Karpas-422 (cell line): ENCODE results near the gene MED9. TPM values are rescaled to one million over a fixed set of nuclear protein-coding genes. Genes with fewer than 3 reads are reported as not detected.
"Not testable (repeated sequence)": the region's sequence is repeated elsewhere in the genome, so short reads cannot be mapped to it uniquely, and the experiment has no call there.

Experiments
- DNase-seq: peaks from one replicate; pipeline ENCODE4 v3.0.0-alpha.2; 2015
- H2AFZ ChIP-seq: fragments of 200-600 bp; sonication (generic); 2 replicates; pipeline ENCODE4 v1.6.1; 2014; ENCODE audit warnings: antibody characterized with exemption, low read length, mixed read lengths
- H3K27ac ChIP-seq: fragments of 200-600 bp; sonication (generic); 2 replicates; pipeline ENCODE4 v1.5.1; 2014; ENCODE audit warnings: mild to moderate bottlenecking, low read length, moderate library complexity
- H3K27me3 ChIP-seq: fragments of 200-600 bp; sonication (generic); 2 replicates; pipeline ENCODE4 v1.6.1; 2014; ENCODE audit warnings: low read length, mixed read lengths
- H3K36me3 ChIP-seq: fragments of 200-600 bp; sonication (generic); 2 replicates; pipeline ENCODE4 v1.6.1; 2014; ENCODE audit warnings: low read length, mixed read lengths; ENCODE audit not compliant: insufficient read depth
- H3K4me1 ChIP-seq: fragments of 200-600 bp; sonication (generic); 2 replicates; pipeline ENCODE4 v1.6.1; 2014; ENCODE audit warnings: mild to moderate bottlenecking, low read length, mixed read lengths
- H3K4me2 ChIP-seq: fragments of 200-600 bp; sonication (generic); 2 replicates; pipeline ENCODE4 v1.6.1; 2014; ENCODE audit warnings: low read length, low read depth, mild to moderate bottlenecking; ENCODE audit not compliant: poor library complexity, severe bottlenecking
- H3K4me3 ChIP-seq: fragments of 200-600 bp; sonication (generic); 2 replicates; pipeline ENCODE4 v1.5.1; 2014; ENCODE audit warnings: mild to moderate bottlenecking, antibody characterized with exemption, low read length, mixed read lengths
- H3K79me2 ChIP-seq: fragments of 200-600 bp; sonication (generic); 2 replicates; pipeline ENCODE4 v1.6.1; 2014; ENCODE audit warnings: mild to moderate bottlenecking, low read length, mixed read lengths
- H3K9ac ChIP-seq: fragments of 200-600 bp; sonication (generic); 2 replicates; pipeline ENCODE4 v1.6.0; 2014; ENCODE audit warnings: low read length
- H3K9me2 ChIP-seq: fragments of 200-600 bp; sonication (generic), shearing (Covaris generic); replicated peaks from 2 replicates; pipeline ENCODE4 v1.6.0; 2014; ENCODE audit warnings: mild to moderate bottlenecking, low read length, moderate library complexity; ENCODE audit not compliant: insufficient read depth
- H3K9me3 ChIP-seq: fragments of 300-700, 200-600 bp; sonication (generic); 2 replicates; pipeline ENCODE4 v1.6.1; 2014; ENCODE audit warnings: low read length, mixed read lengths
- H4K20me1 ChIP-seq: fragments of 200-600 bp; sonication (generic); 2 replicates; pipeline ENCODE4 v1.6.1; 2014; ENCODE audit warnings: mild to moderate bottlenecking, antibody characterized with exemption, low read length, low read depth; ENCODE audit not compliant: insufficient read depth
- total RNA-seq: library from RNA; depleted of rRNA; stranded (reverse); fragments of >200 nt; shearing (Covaris generic); gene quantifications from 2 replicates; pipeline ENCODE4 v1.2.3, GENCODE V29; 2014; ENCODE audit warnings: low replicate concordance

Gene MED9
- total RNA-seq, 1 experiment from 2014 or later = 8.8 TPM

- no peak overlapping the region for H3K9ac ChIP-seq
- H4K20me1 ChIP-seq = no peaks in the 10 kb centered on the region
- H3K79me2 ChIP-seq = no peaks in the 10 kb centered on the region
- peak; percentile 6 for DNase-seq
- H3K4me1 ChIP-seq = no peaks in the 10 kb centered on the region
- H3K27ac ChIP-seq = no peak overlapping the region
- H3K9me3 ChIP-seq = no peaks in the 10 kb centered on the region
- H3K4me3 ChIP-seq = no peak overlapping the region
- H3K36me3 ChIP-seq = no peaks in the 10 kb centered on the region
- no peak overlapping the region for H2AFZ ChIP-seq
- no peaks in the 10 kb centered on the region for H3K9me2 ChIP-seq
- no peaks in the 10 kb centered on the region for H3K27me3 ChIP-seq
- H3K4me2 ChIP-seq = no peak overlapping the region
These were observed 29.5 kb upstream of the MED9 start for GRCh38 chr17:17447264-17447663.

- Histone ChIP-seq H3K27ac (no peak overlapping the region), H3K9me3 (no peaks in the 10 kb centered on the region), H3K9me2 (no peaks in the 10 kb centered on the region), H3K4me3 (no peak overlapping the region), H3K4me1 (no peaks in the 10 kb centered on the region), H4K20me1 (no peaks in the 10 kb centered on the region), H3K36me3 (no peaks in the 10 kb centered on the region), H3K79me2 (no peaks in the 10 kb centered on the region), H3K4me2 (no peak overlapping the region), H3K27me3 (no peaks in the 10 kb centered on the region), H3K9ac (no peak overlapping the region), H2AFZ (no peak overlapping the region)
- peak; percentile 16 for DNase-seq
These were observed 28.7 kb upstream of the MED9 start for GRCh38 chr17:17448076-17448475.

- H3K4me3 ChIP-seq = no peak overlapping the region
- no peaks in the 10 kb centered on the region for H3K36me3 ChIP-seq
- no peak overlapping the region for H3K4me2 ChIP-seq
- no peaks in the 10 kb centered on the region for H3K9me2 ChIP-seq
- H2AFZ ChIP-seq = no peak overlapping the region
- H4K20me1 ChIP-seq = no peaks in the 10 kb centered on the region
- H3K9ac ChIP-seq = no peak overlapping the region
- no peaks in the 10 kb centered on the region for H3K9me3 ChIP-seq
- peak; percentile 25 for DNase-seq
- no peak overlapping the region for H3K27ac ChIP-seq
- no peaks in the 10 kb centered on the region for H3K4me1 ChIP-seq
- H3K79me2 ChIP-seq = no peaks in the 10 kb centered on the region
- no peaks in the 10 kb centered on the region for H3K27me3 ChIP-seq
These were observed 28.1 kb upstream of the MED9 start for GRCh38 chr17:17448723-17449122.

- Histone ChIP-seq H3K9ac (no peak overlapping the region), H3K4me2 (no peak overlapping the region), H3K27ac (no peak overlapping the region), H3K9me3 (no peaks in the 10 kb centered on the region), H3K36me3 (no peaks in the 10 kb centered on the region), H3K9me2 (no peaks in the 10 kb centered on the region), H3K4me1 (no peaks in the 10 kb centered on the region), H3K79me2 (no peaks in the 10 kb centered on the region), H3K27me3 (no peaks in the 10 kb centered on the region), H4K20me1 (no peaks in the 10 kb centered on the region), H3K4me3 (no peak overlapping the region), H2AFZ (no peak overlapping the region)
- peak; percentile 46 for DNase-seq
These were observed 23.7 kb upstream of the MED9 start for GRCh38 chr17:17453088-17453487.

- Histone ChIP-seq H2AFZ (no peak overlapping the region), H3K4me3 (no peak overlapping the region), H3K27me3 (no peaks in the 10 kb centered on the region)
These were observed 22.5 kb upstream of the MED9 start for GRCh38 chr17:17454276-17454675.

GRCh38 chr17:17454700-17455099 lies 22.1 kb upstream of the MED9 start:
- H3K4me3 ChIP-seq, H3K9ac ChIP-seq: not testable (repeated sequence)

More at GRCh38 chr17:17454276-17454675, 22.5 kb upstream of the MED9 start:
- H3K4me1 ChIP-seq = no peaks in the 10 kb centered on the region
- no peak overlapping the region for H3K27ac ChIP-seq
- no peaks in the 10 kb centered on the region for H3K9me2 ChIP-seq
- no peaks in the 10 kb centered on the region for H4K20me1 ChIP-seq
- H3K9me3 ChIP-seq = no peaks in the 10 kb centered on the region
- H3K4me2 ChIP-seq = no peak overlapping the region
- no peak overlapping the region for H3K9ac ChIP-seq
- no peaks in the 10 kb centered on the region for H3K79me2 ChIP-seq
- no peaks in the 10 kb centered on the region for H3K36me3 ChIP-seq
- no peak for DNase-seq

GRCh38 chr17:17455173-17455572 lies 21.6 kb upstream of the MED9 start:
- H3K27me3 ChIP-seq = no peaks in the 10 kb centered on the region
- no peak for DNase-seq

More at GRCh38 chr17:17454700-17455099, 22.1 kb upstream of the MED9 start:
- not testable (repeated sequence) for H3K79me2 ChIP-seq, H3K27me3 ChIP-seq, H3K4me1 ChIP-seq, H3K4me2 ChIP-seq, H3K9me3 ChIP-seq, H3K27ac ChIP-seq, H3K36me3 ChIP-seq, H2AFZ ChIP-seq, DNase-seq, H4K20me1 ChIP-seq, H3K9me2 ChIP-seq

GRCh38 chr17:17456251-17456650 lies 20.5 kb upstream of the MED9 start:
- DNase-seq = no peak
- H3K9me3 ChIP-seq = peaks cover 7% of the 10 kb centered on the region
- no peak overlapping the region for H3K27ac ChIP-seq
- H4K20me1 ChIP-seq = no peaks in the 10 kb centered on the region
- no peak overlapping the region for H3K9ac ChIP-seq
- no peaks in the 10 kb centered on the region for H3K4me1 ChIP-seq
- no peaks in the 10 kb centered on the region for H3K27me3 ChIP-seq
- no peaks in the 10 kb centered on the region for H3K36me3 ChIP-seq
- no peak overlapping the region for H3K4me3 ChIP-seq
- no peak overlapping the region for H3K4me2 ChIP-seq
- no peaks in the 10 kb centered on the region for H3K79me2 ChIP-seq
- H3K9me2 ChIP-seq = no peaks in the 10 kb centered on the region
- H2AFZ ChIP-seq = no peak overlapping the region

More at GRCh38 chr17:17455173-17455572, 21.6 kb upstream of the MED9 start:
- Histone ChIP-seq H3K4me3 (no peak overlapping the region), H4K20me1 (no peaks in the 10 kb centered on the region), H3K4me1 (no peaks in the 10 kb centered on the region), H3K4me2 (no peak overlapping the region), H2AFZ (no peak overlapping the region), H3K36me3 (no peaks in the 10 kb centered on the region), H3K9me2 (no peaks in the 10 kb centered on the region), H3K79me2 (no peaks in the 10 kb centered on the region), H3K9me3 (peaks cover 7% of the 10 kb centered on the region), H3K9ac (no peak overlapping the region), H3K27ac (no peak overlapping the region)

- no peaks in the 10 kb centered on the region for H3K36me3 ChIP-seq
- DNase-seq = no peak
- no peaks in the 10 kb centered on the region for H4K20me1 ChIP-seq
- H3K9me3 ChIP-seq = peaks cover 7% of the 10 kb centered on the region
- no peaks in the 10 kb centered on the region for H3K9me2 ChIP-seq
- no peak overlapping the region for H3K4me3 ChIP-seq
- H3K27me3 ChIP-seq = no peaks in the 10 kb centered on the region
- no peaks in the 10 kb centered on the region for H3K4me1 ChIP-seq
- no peak overlapping the region for H3K27ac ChIP-seq
- H3K79me2 ChIP-seq = no peaks in the 10 kb centered on the region
- no peak overlapping the region for H3K4me2 ChIP-seq
- no peak overlapping the region for H2AFZ ChIP-seq
- no peak overlapping the region for H3K9ac ChIP-seq
These were observed 19.1 kb upstream of the MED9 start for GRCh38 chr17:17457680-17458079.
